GM12878 (cell line): ENCODE results near the gene TMEM86B. TPM values are rescaled to one million over a fixed set of nuclear protein-coding genes. Genes with fewer than 3 reads are reported as not detected.

Experiments
- ATAC-seq: fragments of 200-7000 bp; cut with Tn5 transposase; 3 replicates; pipeline ENCODE4 v1.9.1; 2020; ENCODE audit warnings: mild to moderate bottlenecking, moderate library complexity
- BruUV-seq: library from RNA; stranded (reverse); fragments of 400-500 nt; replicated peaks from 2 replicates; lab custom pipeline; 2021; lab: Mats Ljungman, UMichigan
- CTCF ChIA-PET: fragments of 300-600 bp; sonication (Branson Sonifier 250); formaldehyde crosslinking; extraction: SDS; loops from one replicate; lab custom pipeline; 2021; ENCODE audit warnings: inconsistent platforms; lab: Yijun Ruan, JAX
- POLR2A ChIA-PET: fragments of 350-600 bp; formaldehyde crosslinking; extraction: SDS; loops from one replicate; lab custom pipeline; 2021; ENCODE audit warnings: inconsistent platforms; lab: Charles Lee
- RAD21 ChIA-PET: fragments of 300-600 bp; sonication (Branson Sonifier 250); formaldehyde crosslinking; loops from one replicate; lab custom pipeline; 2023; ENCODE audit warnings: antibody characterized with exemption; ENCODE audit not compliant: unreplicated experiment; lab: Charles Lee
- SMC1A ChIA-PET: fragments of 300-600 bp; sonication (Branson Sonifier 250); formaldehyde crosslinking; loops from one replicate; lab custom pipeline; 2023; ENCODE audit not compliant: unreplicated experiment, uncharacterized antibody; lab: Charles Lee
- DNase-seq: peaks from one replicate; pipeline ENCODE4 v3.0.0-alpha.2; 2011; ENCODE audit warnings: low read depth, low spot score
- FAIRE-seq: peaks from 3 replicates; lab custom pipeline; 2011; peaks lifted over from hg19 to GRCh38; lab: Jason Lieb, UNC
- H2AFZ ChIP-seq: 2 replicates; pipeline ENCODE4 v1.6.0; 2011; ENCODE audit warnings: low read depth, low read length, control low read depth; ENCODE audit not compliant: control insufficient read depth
- H3K27ac ChIP-seq: 2 replicates; pipeline ENCODE4 v1.5.1; 2011; ENCODE audit warnings: control low read depth; ENCODE audit not compliant: control insufficient read depth, insufficient read depth
- H3K27me3 ChIP-seq, 2 experiments: replicated peaks in 1 of 2; 2 replicates each; pipeline versions ENCODE4 v1.6.0 to v1.6.1; 2011; ENCODE audit warnings: low read length in 1 of 2; ENCODE audit not compliant: control insufficient read depth in 2 of 2, insufficient read depth in 2 of 2
- H3K36me3 ChIP-seq, 2 experiments: 2 replicates each; pipeline ENCODE4 v1.5.1; 2011; ENCODE audit warnings: low read length in 1 of 2; ENCODE audit not compliant: control insufficient read depth in 2 of 2, insufficient read depth in 2 of 2
- H3K4me1 ChIP-seq: 2 replicates; pipeline ENCODE4 v1.6.1; 2011; ENCODE audit warnings: mild to moderate bottlenecking, low read length, moderate library complexity, mixed read lengths; ENCODE audit not compliant: control insufficient read depth, insufficient read depth
- H3K4me2 ChIP-seq: 2 replicates; pipeline ENCODE4 v1.6.0; 2011; ENCODE audit warnings: control low read depth; ENCODE audit not compliant: control insufficient read depth, insufficient read depth
- H3K4me3 ChIP-seq: fragments of 200-600 bp; sonication (generic); 2 replicates; pipeline ENCODE4 v1.5.1; 2016
- H3K79me2 ChIP-seq: 2 replicates; pipeline ENCODE4 v1.6.0; 2011; ENCODE audit warnings: low read length; ENCODE audit not compliant: control insufficient read depth, insufficient read depth
- H3K9ac ChIP-seq: 2 replicates; pipeline ENCODE4 v1.8.0; 2011; ENCODE audit warnings: low read length, control low read depth, mixed read lengths; ENCODE audit not compliant: control insufficient read depth, insufficient read depth
- H3K9me3 ChIP-seq: replicated peaks from 3 replicates; pipeline ENCODE4 v1.5.1; 2011; ENCODE audit warnings: mild to moderate bottlenecking, low read length; ENCODE audit not compliant: control insufficient read depth, insufficient read depth
- H4K20me1 ChIP-seq: 2 replicates; pipeline ENCODE4 v1.6.0; 2011; ENCODE audit not compliant: control insufficient read depth, insufficient read depth
- BHLHE40 ChIP-seq, 2 experiments: fragments of 450-650 bp in 1 of 2; IDR thresholded peaks; 2 replicates each; pipeline ENCODE4 v1.6.1; 2011 to 2017; ENCODE audit warnings: low read depth in 2 of 2, borderline replicate concordance in 1 of 2, improper control_type of control experiment in 1 of 2, low read length in 1 of 2, mild to moderate bottlenecking in 1 of 2
- IKZF2 ChIP-seq, 2 experiments: fragments of 450-650 bp; IDR thresholded peaks; 2 replicates each; pipeline ENCODE4 v1.6.1; 2017; ENCODE audit warnings: mild to moderate bottlenecking in 2 of 2, moderate library complexity in 2 of 2
- PAX5 ChIP-seq: IDR thresholded peaks from 2 replicates; pipeline ENCODE4 v1.6.1; 2011; ENCODE audit warnings: low read depth, low read length, borderline replicate concordance
- PKNOX1 ChIP-seq: fragments of 450-650 bp; IDR thresholded peaks from 2 replicates; pipeline ENCODE4 v1.6.1; 2016; ENCODE audit warnings: mild to moderate bottlenecking
- POLR2AphosphoS5 ChIP-seq: IDR thresholded peaks from 2 replicates; pipeline ENCODE4 v1.6.1; 2011; ENCODE audit warnings: mild to moderate bottlenecking, low read length, inconsistent platforms
- RCOR1 ChIP-seq: conservative IDR thresholded peaks from 2 replicates; pipeline ENCODE4 v1.6.1; 2012; ENCODE audit warnings: low read depth, low read length, improper control_type of control experiment
- SIN3A ChIP-seq: IDR thresholded peaks from 2 replicates; pipeline ENCODE4 v1.6.1; 2012; ENCODE audit warnings: low read depth, low read length, improper control_type of control experiment
- SMAD1 ChIP-seq: fragments of 450-650 bp; IDR thresholded peaks from 2 replicates; pipeline ENCODE4 v1.6.1; 2018; ENCODE audit warnings: mild to moderate bottlenecking, low read depth; ENCODE audit not compliant: partially characterized antibody
- USF2 ChIP-seq: IDR thresholded peaks from 2 replicates; pipeline ENCODE4 v1.6.1; 2011; ENCODE audit warnings: low read depth, low read length, improper control_type of control experiment, borderline replicate concordance
- WRNIP1 ChIP-seq: IDR thresholded peaks from 2 replicates; pipeline ENCODE4 v1.6.1; 2011; ENCODE audit warnings: low read depth, low read length, improper control_type of control experiment, borderline replicate concordance
- ZBTB11 ChIP-seq: fragments of 450-650 bp; formaldehyde crosslinking; IDR thresholded peaks from 2 replicates; pipeline ENCODE4 v1.5.0; 2022; ENCODE audit warnings: mild to moderate bottlenecking, missing genetic modification characterization
- WGBS: methylation state at CpG from one replicate; pipeline ENCODE4 v1.1.6; 2016; ENCODE audit warnings: low lambda C conversion rate; ENCODE audit not compliant: insufficient replicate concordance, insufficient coverage; ENCODE audit errors: missing lambda C conversion rate; 5-methylcytosine and 5-hydroxymethylcytosine counted together
- in situ Hi-C: fragments of 300-500 bp; cut with MboI; formaldehyde crosslinking; loops from 9 replicates; pipeline ENCODE4 v1.14.3; 2018; ENCODE audit warnings: mixed read lengths
- intact Hi-C: fragments of 100-400 bp; cut with micrococcal nuclease; formaldehyde crosslinking; loops from one replicate; pipeline ENCODE4 v1.14.2; 2022; ENCODE audit not compliant: unreplicated experiment
- polyA plus RNA-seq, 11 experiments: library from polyadenylated mRNA; depleted of rRNA in 4 of 11; unstranded in 6 of 11; stranded (reverse) in 5 of 11; fragments of >200 nt; fragmentation: Nextera tagmentation in 4 of 11; fragmentation: Illumina TruSeq in 1 of 11; extraction: Ambion mirVana in 4 of 11; extraction: Trizol in 1 of 11; gene quantifications; 1 replicate in 1 of 11; 2 replicates in 10 of 11; pipeline versions ENCODE4 v1.2.1 to v1.2.3, GENCODE V29; 2011 to 2016; ENCODE audit warnings: inconsistent platforms in 2 of 11, missing spikeins in 2 of 11, low read depth in 1 of 11
- total RNA-seq, 4 experiments: library from RNA; depleted of rRNA in 3 of 4; stranded (reverse); fragments of >200 nt in 3 of 4; fragmentation: Illumina TruSeq in 1 of 4; extraction: Trizol in 1 of 4; gene quantifications; 2 replicates each; pipeline versions ENCODE4 v1.2.1 to v1.2.3, GENCODE V29; 2013 to 2021
- TF ChIP-seq, protein P1 (sequence below): fragments of 450-650 bp; conservative IDR thresholded peaks from 2 replicates; pipeline ENCODE4 v1.6.1; 2017; ENCODE audit warnings: mild to moderate bottlenecking, moderate library complexity
- TF ChIP-seq, protein P2 (sequence below), 3 experiments: IDR thresholded peaks in 2 of 3; conservative IDR thresholded peaks in 1 of 3; 2 replicates each; pipeline ENCODE4 v1.5.1; 2011; ENCODE audit warnings: low read depth in 3 of 3, low read length in 3 of 3, mild to moderate bottlenecking in 3 of 3, control low read depth in 2 of 3, moderate library complexity in 2 of 3, inconsistent platforms in 1 of 3, mixed read lengths in 1 of 3; ENCODE audit not compliant: control insufficient read depth in 2 of 3, insufficient read depth in 1 of 3; ENCODE audit errors: extremely low read depth in 1 of 3

TMEM86B gene
- total and polyA plus RNA-seq, 10 of the 15 experiments (the other 5 are each of a cell fraction or from before 2014, with no cell fraction given), result 0.26 to 10.6 (median 1.8) TPM

GRCh38 chr19:55199620-55200204, 28.9 kb downstream of the TMEM86B start:
- intact Hi-C loops (no loop called here), in situ Hi-C loops (no loop called here)
- H3K36me3 ChIP-seq, result no peaks in the 10 kb centered on the region
- H3K27ac ChIP-seq, result no peak overlapping the region
- no peaks in the 10 kb centered on the region for H3K79me2 ChIP-seq
- ATAC-seq, result no peak
- TF ChIP-seq USF2 (no peak), ZBTB11 (no peak), PKNOX1 (no peak), RCOR1 (no peak), SIN3A (no peak), SMAD1 (no peak), WRNIP1 (no peak), IKZF2 (IDR thresholded peaks at IDR 0.05) (no peak), POLR2AphosphoS5 (no peak), BHLHE40 (IDR thresholded peaks at IDR 0.05; ENCODE audit: borderline replicate concordance in 1 of 2, low read depth in 2 of 2, low read length in 1 of 2) (no peak), PAX5 (no peak)
- TF ChIP-seq, protein P1, sequence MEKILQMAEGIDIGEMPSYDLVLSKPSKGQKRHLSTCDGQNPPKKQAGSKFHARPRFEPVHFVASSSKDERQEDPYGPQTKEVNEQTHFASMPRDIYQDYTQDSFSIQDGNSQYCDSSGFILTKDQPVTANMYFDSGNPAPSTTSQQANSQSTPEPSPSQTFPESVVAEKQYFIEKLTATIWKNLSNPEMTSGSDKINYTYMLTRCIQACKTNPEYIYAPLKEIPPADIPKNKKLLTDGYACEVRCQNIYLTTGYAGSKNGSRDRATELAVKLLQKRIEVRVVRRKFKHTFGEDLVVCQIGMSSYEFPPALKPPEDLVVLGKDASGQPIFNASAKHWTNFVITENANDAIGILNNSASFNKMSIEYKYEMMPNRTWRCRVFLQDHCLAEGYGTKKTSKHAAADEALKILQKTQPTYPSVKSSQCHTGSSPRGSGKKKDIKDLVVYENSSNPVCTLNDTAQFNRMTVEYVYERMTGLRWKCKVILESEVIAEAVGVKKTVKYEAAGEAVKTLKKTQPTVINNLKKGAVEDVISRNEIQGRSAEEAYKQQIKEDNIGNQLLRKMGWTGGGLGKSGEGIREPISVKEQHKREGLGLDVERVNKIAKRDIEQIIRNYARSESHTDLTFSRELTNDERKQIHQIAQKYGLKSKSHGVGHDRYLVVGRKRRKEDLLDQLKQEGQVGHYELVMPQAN, result no peak
- TF ChIP-seq, protein P2, sequence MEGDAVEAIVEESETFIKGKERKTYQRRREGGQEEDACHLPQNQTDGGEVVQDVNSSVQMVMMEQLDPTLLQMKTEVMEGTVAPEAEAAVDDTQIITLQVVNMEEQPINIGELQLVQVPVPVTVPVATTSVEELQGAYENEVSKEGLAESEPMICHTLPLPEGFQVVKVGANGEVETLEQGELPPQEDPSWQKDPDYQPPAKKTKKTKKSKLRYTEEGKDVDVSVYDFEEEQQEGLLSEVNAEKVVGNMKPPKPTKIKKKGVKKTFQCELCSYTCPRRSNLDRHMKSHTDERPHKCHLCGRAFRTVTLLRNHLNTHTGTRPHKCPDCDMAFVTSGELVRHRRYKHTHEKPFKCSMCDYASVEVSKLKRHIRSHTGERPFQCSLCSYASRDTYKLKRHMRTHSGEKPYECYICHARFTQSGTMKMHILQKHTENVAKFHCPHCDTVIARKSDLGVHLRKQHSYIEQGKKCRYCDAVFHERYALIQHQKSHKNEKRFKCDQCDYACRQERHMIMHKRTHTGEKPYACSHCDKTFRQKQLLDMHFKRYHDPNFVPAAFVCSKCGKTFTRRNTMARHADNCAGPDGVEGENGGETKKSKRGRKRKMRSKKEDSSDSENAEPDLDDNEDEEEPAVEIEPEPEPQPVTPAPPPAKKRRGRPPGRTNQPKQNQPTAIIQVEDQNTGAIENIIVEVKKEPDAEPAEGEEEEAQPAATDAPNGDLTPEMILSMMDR (IDR thresholded peaks at IDR 0.05 in 2 of 3, conservative IDR thresholded peaks at IDR 0.05 in 1 of 3; ENCODE audit: control insufficient read depth in 2 of 3, extremely low read depth in 1 of 3, insufficient read depth in 1 of 3, low read depth in 3 of 3, low read length in 3 of 3), result no peak
- ChIA-PET SMC1A (no interaction called here), POLR2A (no interaction called here), CTCF (no interaction called here), RAD21 (no interaction called here)
- H3K4me3 ChIP-seq, result no peak overlapping the region
- H2AFZ ChIP-seq, result no peak overlapping the region
- no peaks in the 10 kb centered on the region; a peak in 1 of 4 replicates for H3K27me3 ChIP-seq
- H3K4me1 ChIP-seq, result no peaks in the 10 kb centered on the region
- H3K4me2 ChIP-seq, result no peak overlapping the region
- no peaks in the 10 kb centered on the region for H3K9me3 ChIP-seq
- DNase-seq, result no peak
- no peak overlapping the region for H3K9ac ChIP-seq
- 28% methylated on average over 5 of the region's 5 CpGs for WGBS
- no peak for FAIRE-seq
- H4K20me1 ChIP-seq, result no peaks in the 10 kb centered on the region
- no TSS peak for BruUV-seq
